Endothelial cell (in vitro differentiated cells): ENCODE results near the gene SPATA16. TPM values are rescaled to one million over a fixed set of nuclear protein-coding genes. Genes with fewer than 3 reads are reported as not detected.
"Not testable (repeated sequence)": the region's sequence is repeated elsewhere in the genome, so short reads cannot be mapped to it uniquely, and the experiment has no call there.

ENCODE experiments used
- DNase-seq: peaks from one replicate; pipeline ENCODE4 v3.0.0; 2021; ENCODE audit warnings: low spot score
- H3K27ac Mint-ChIP-seq: one replicate; pipeline ENCODE4 v1.8.0; 2021; ENCODE audit warnings: mixed read lengths, inconsistent platforms; ENCODE audit not compliant: unreplicated experiment
- H3K27me3 Mint-ChIP-seq: one replicate; pipeline ENCODE4 v1.8.0; 2021; ENCODE audit warnings: mild to moderate bottlenecking, moderate library complexity, mixed read lengths, inconsistent platforms; ENCODE audit not compliant: unreplicated experiment
- H3K36me3 Mint-ChIP-seq: one replicate; pipeline ENCODE4 v1.8.0; 2021; ENCODE audit warnings: mild to moderate bottlenecking, low read depth, mixed read lengths, inconsistent platforms; ENCODE audit not compliant: unreplicated experiment
- H3K4me1 Mint-ChIP-seq: one replicate; pipeline ENCODE4 v1.8.0; 2021; ENCODE audit warnings: mild to moderate bottlenecking, mixed read lengths, inconsistent platforms; ENCODE audit not compliant: unreplicated experiment
- H3K4me3 Mint-ChIP-seq: one replicate; pipeline ENCODE4 v1.8.0; 2021; ENCODE audit warnings: mild to moderate bottlenecking, mixed read lengths, inconsistent platforms; ENCODE audit not compliant: unreplicated experiment
- H3K9me3 Mint-ChIP-seq: one replicate; pipeline ENCODE4 v1.8.0; 2021; ENCODE audit warnings: mixed read lengths, inconsistent platforms; ENCODE audit not compliant: unreplicated experiment
- CTCF ChIP-seq: fragments of 200-600 bp; sonication (generic); IDR thresholded peaks from one replicate; pipeline ENCODE4 v1.5.0; 2021; ENCODE audit warnings: antibody characterized with exemption; ENCODE audit not compliant: unreplicated experiment
- total RNA-seq: library from RNA; stranded (reverse); fragmentation: NEBNext Ultra II Directional; extraction: Animal tissue kit (Norgen Biotek cat#: 25700); gene quantifications from one replicate; pipeline ENCODE4 v1.2.1, GENCODE V29; 2021; ENCODE audit not compliant: unreplicated experiment

Gene SPATA16
- total RNA-seq, 1 donor from 2014 or later: 0.15 TPM

GRCh38 chr3:172885704-172886103 is 255.3 kb downstream of the SPATA16 start:
- TF ChIP-seq CTCF: no peak
- Mint-ChIP-seq H3K27me3 (peaks cover 2% of the 10 kb centered on the region), H3K4me3 (no peak overlapping the region), H3K36me3 (peaks cover 7% of the 10 kb centered on the region), H3K9me3 (no peaks in the 10 kb centered on the region), H3K27ac (no peak overlapping the region), H3K4me1 (no peaks in the 10 kb centered on the region)
- DNase-seq: no peak

- no peak for DNase-seq
- Mint-ChIP-seq H3K27ac (no peak overlapping the region), H3K36me3 (peaks cover 15% of the 10 kb centered on the region), H3K4me1 (no peaks in the 10 kb centered on the region), H3K9me3 (peaks cover 4% of the 10 kb centered on the region), H3K4me3 (no peak overlapping the region), H3K27me3 (peaks cover 6% of the 10 kb centered on the region)
- TF ChIP-seq CTCF: no peak
Observed at GRCh38 chr3:172882563-172882962, 258.5 kb downstream of the SPATA16 start.

DNA sequence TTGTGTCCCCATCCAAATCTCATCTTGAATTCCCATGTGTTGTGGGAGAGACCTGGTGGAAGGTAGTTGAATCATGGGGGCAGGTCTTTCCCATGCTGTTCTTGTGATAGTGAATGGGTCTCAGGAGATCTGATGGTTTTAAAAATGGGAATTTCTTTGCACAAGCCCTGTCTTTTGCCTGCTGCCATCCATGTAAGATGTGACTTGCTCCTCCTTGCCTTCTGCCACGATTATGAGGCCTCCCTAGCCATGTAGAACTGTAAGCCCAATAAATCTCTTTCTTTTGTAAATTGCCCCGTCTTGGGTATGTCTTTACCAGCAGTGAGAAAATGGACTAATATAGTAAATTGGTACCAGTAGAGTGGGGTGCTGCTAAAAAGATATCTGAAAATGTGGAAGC is 261.7 kb downstream of the SPATA16 start:
- peaks cover 15% of the 10 kb centered on the region for H3K36me3 Mint-ChIP-seq
- not testable (repeated sequence) for H3K27ac Mint-ChIP-seq, DNase-seq, H3K9me3 Mint-ChIP-seq, H3K4me3 Mint-ChIP-seq, H3K4me1 Mint-ChIP-seq, H3K27me3 Mint-ChIP-seq

DNA sequence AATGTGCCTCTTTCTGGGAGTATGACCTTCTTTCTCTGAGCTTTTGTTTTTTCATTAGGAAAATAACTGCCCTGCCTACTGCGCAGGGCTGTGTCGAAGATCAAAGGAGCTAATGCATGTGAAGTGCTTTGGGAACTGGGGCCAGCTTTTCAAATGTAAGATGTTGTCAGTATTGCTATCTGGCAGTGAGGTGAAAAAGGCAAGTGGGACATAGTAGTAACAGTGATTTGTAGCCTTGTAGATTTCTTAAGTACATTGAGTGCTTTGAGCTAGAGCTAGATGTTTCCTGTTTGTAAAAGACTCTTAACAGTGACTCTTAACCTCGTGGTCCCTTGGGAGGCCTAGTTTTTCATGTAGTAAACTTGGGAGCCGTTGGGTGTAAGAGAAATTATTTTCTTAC is 264.0 kb downstream of the SPATA16 start:
- Mint-ChIP-seq H3K27ac (no peak overlapping the region), H3K4me3 (no peak overlapping the region), H3K36me3 (peaks cover 15% of the 10 kb centered on the region), H3K27me3 (peaks cover 4% of the 10 kb centered on the region), H3K9me3 (peaks cover 4% of the 10 kb centered on the region), H3K4me1 (peaks cover 3% of the 10 kb centered on the region)
- no peak for TF ChIP-seq CTCF
- no peak for DNase-seq

DNA sequence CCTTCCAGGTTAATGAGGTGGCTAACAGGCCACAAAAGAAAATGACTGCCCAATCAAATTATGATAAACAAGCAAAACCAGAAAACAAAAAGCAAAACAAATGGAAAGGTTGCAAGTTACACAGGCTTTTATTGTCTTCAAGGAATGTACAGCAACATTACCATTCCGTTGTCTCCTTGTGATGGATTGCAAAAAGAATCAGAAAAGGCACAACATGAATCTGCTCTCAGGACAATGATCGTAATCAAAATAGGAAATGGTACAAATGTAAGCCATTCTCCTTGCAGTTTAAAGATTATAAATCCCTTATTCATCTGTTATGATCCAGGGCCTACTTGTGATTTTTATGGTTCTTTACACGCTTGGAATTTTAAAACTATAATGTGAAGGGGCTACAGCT is 264.7 kb downstream of the SPATA16 start:
- H3K27me3 Mint-ChIP-seq: peaks cover 4% of the 10 kb centered on the region
- H3K9me3 Mint-ChIP-seq: peaks cover 4% of the 10 kb centered on the region
- peaks cover 3% of the 10 kb centered on the region for H3K4me1 Mint-ChIP-seq
- H3K4me3 Mint-ChIP-seq: no peak overlapping the region
- no peak overlapping the region for H3K27ac Mint-ChIP-seq
- no peak for TF ChIP-seq CTCF
- DNase-seq: no peak
- H3K36me3 Mint-ChIP-seq: peaks cover 13% of the 10 kb centered on the region

GRCh38 chr3:172875039-172875438 is 266.0 kb downstream of the SPATA16 start:
- peaks cover 4% of the 10 kb centered on the region for H3K27me3 Mint-ChIP-seq
- no peak for TF ChIP-seq CTCF
- H3K4me3 Mint-ChIP-seq: no peak overlapping the region
- peaks cover 3% of the 10 kb centered on the region for H3K4me1 Mint-ChIP-seq
- H3K36me3 Mint-ChIP-seq: peaks cover 8% of the 10 kb centered on the region
- peaks cover 4% of the 10 kb centered on the region for H3K9me3 Mint-ChIP-seq
- no peak for DNase-seq
- no peak overlapping the region for H3K27ac Mint-ChIP-seq
